ENCODE results near the gene CPN1. TPM values are rescaled to one million over a fixed set of nuclear protein-coding genes. Genes with fewer than 3 reads are reported as not detected.
A peak's percentile ranks its signal among the peaks of the same experiment; 100 is the strongest.

CPN1 gene
- total and polyA plus RNA-seq, 2 experiments from 2014 or later: 2.8 to 4.6 TPM

- H3K4me1 ChIP-seq (ENCODE audit: insufficient read depth): peaks cover 11% of the 10 kb centered on the region
- WGBS (ENCODE audit: low lambda C conversion rate, missing lambda C conversion rate): 97% methylated on average over 1 of the region's 1 CpG
- no peak overlapping the region for H3K27ac ChIP-seq
- H3K9me2 ChIP-seq (replicated peaks; ENCODE audit: insufficient read depth): no peaks in the 10 kb centered on the region
- no peaks in the 10 kb centered on the region for H4K20me1 ChIP-seq (ENCODE audit: insufficient read depth, poor library complexity, severe bottlenecking)
- TF ChIP-seq EZH2phosphoT487 (IDR thresholded peaks at IDR 0.05; ENCODE audit: low read depth, severe bottlenecking, unreplicated experiment) (no peak), EZH2 (IDR thresholded peaks at IDR 0.05; ENCODE audit: borderline replicate concordance) (no peak)
- TF ChIP-seq, protein P1, sequence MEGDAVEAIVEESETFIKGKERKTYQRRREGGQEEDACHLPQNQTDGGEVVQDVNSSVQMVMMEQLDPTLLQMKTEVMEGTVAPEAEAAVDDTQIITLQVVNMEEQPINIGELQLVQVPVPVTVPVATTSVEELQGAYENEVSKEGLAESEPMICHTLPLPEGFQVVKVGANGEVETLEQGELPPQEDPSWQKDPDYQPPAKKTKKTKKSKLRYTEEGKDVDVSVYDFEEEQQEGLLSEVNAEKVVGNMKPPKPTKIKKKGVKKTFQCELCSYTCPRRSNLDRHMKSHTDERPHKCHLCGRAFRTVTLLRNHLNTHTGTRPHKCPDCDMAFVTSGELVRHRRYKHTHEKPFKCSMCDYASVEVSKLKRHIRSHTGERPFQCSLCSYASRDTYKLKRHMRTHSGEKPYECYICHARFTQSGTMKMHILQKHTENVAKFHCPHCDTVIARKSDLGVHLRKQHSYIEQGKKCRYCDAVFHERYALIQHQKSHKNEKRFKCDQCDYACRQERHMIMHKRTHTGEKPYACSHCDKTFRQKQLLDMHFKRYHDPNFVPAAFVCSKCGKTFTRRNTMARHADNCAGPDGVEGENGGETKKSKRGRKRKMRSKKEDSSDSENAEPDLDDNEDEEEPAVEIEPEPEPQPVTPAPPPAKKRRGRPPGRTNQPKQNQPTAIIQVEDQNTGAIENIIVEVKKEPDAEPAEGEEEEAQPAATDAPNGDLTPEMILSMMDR (IDR thresholded peaks at IDR 0.05; ENCODE audit: poor library complexity): no peak
- H3K4me3 ChIP-seq: no peak overlapping the region
- H3K4me2 ChIP-seq: no peak overlapping the region
- no peaks in the 10 kb centered on the region for H3K27me3 ChIP-seq
- H3K9me3 ChIP-seq (ENCODE audit: low read depth): no peaks in the 10 kb centered on the region
- no peaks in the 10 kb centered on the region for H3K36me3 ChIP-seq (replicated peaks; ENCODE audit: insufficient read depth, low read depth)
- H2AFZ ChIP-seq: no peak overlapping the region
- H3K79me2 ChIP-seq: no peaks in the 10 kb centered on the region
- no peak for DNase-seq (ENCODE audit: low spot score)
Measured at GRCh38 chr10:100021322-100021721, 60.3 kb downstream of the CPN1 start.

DNA sequence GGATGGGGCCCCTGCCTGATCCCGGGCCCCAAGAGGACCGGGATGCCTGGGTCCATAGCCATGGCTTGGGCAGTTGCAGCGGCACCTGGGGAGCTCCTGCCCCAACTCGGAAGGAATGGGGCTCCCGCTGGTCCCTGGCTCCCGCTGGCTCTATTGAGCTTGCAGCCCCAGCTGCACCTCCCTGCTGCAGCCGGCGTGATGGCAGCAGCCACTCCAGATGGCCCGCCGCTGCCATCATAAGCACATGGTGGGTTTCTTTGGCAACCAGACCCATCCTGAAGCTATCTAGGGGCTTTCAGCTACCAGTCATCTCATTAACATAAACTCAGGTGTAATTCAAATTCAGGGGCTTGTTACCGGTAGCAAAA lies 60.8 kb downstream of the CPN1 start:
- 79% methylated on average over 11 of the region's 11 CpGs for WGBS (ENCODE audit: low lambda C conversion rate, missing lambda C conversion rate)
- Histone ChIP-seq H2AFZ (no peak overlapping the region), H3K79me2 (no peaks in the 10 kb centered on the region), H3K9me2 (replicated peaks; ENCODE audit: insufficient read depth) (no peaks in the 10 kb centered on the region), H3K4me2 (peak overlapping the region; percentile 60), H3K36me3 (replicated peaks; ENCODE audit: insufficient read depth, low read depth) (no peaks in the 10 kb centered on the region), H3K4me3 (no peak overlapping the region), H3K4me1 (ENCODE audit: insufficient read depth) (peaks cover 11% of the 10 kb centered on the region), H4K20me1 (ENCODE audit: insufficient read depth, poor library complexity, severe bottlenecking) (no peaks in the 10 kb centered on the region), H3K27ac (no peak overlapping the region), H3K9me3 (ENCODE audit: low read depth) (no peaks in the 10 kb centered on the region), H3K27me3 (no peaks in the 10 kb centered on the region)
- TF ChIP-seq, protein P1 (IDR thresholded peaks at IDR 0.05; ENCODE audit: poor library complexity): no peak
- TF ChIP-seq EZH2phosphoT487 (IDR thresholded peaks at IDR 0.05; ENCODE audit: low read depth, severe bottlenecking, unreplicated experiment) (no peak), EZH2 (IDR thresholded peaks at IDR 0.05; ENCODE audit: borderline replicate concordance) (no peak)
- no peak for DNase-seq (ENCODE audit: low spot score)

DNA sequence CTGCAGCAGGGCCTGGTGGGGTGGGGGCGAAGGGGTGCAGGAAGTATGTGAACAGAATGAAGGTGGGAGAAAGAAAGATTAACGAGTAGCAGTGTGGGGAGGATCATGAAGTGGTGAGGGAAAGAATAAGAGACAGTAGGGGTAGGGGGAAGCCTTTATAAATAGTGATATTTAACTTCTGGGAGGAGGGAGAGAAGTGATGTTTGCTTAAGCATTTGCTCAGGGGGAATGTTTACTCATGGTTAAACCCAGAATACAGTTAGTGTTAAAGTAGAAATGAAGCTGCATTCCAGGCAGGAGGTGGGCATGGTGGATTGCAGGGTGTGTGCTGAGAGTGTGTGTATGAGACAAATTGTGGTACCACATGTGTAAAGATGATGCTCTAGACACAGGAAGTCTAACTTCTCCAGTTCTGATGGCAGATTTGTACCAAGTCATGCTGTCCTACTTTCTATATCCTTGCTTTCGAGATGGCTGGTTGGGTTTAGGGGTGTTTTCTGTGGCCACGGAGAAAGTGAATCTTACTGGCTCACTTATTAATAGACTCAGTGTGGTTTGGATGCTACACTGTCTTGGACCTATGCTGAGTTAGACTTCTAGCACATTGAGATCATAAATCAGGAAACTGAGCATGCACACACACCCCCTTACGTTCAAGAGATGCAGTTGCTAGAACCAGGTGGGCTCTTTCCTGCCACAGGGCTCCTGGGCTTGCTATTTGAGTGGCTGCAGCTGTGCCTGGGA lies 61.4 kb downstream of the CPN1 start:
- TF ChIP-seq EZH2 (IDR thresholded peaks at IDR 0.05; ENCODE audit: borderline replicate concordance): no peak
- TF ChIP-seq, protein P1 (IDR thresholded peaks at IDR 0.05; ENCODE audit: poor library complexity): no peak
- no peak for TF ChIP-seq EZH2phosphoT487 (IDR thresholded peaks at IDR 0.05; ENCODE audit: low read depth, severe bottlenecking, unreplicated experiment)
- H3K4me3 ChIP-seq: no peak overlapping the region
- no peaks in the 10 kb centered on the region for H3K27me3 ChIP-seq
- no peaks in the 10 kb centered on the region for H3K79me2 ChIP-seq
- H3K9me2 ChIP-seq (replicated peaks; ENCODE audit: insufficient read depth): no peaks in the 10 kb centered on the region
- peaks cover 11% of the 10 kb centered on the region for H3K4me1 ChIP-seq (ENCODE audit: insufficient read depth)
- no peaks in the 10 kb centered on the region for H3K9me3 ChIP-seq (ENCODE audit: low read depth)
- 47% methylated on average over 5 of the region's 5 CpGs for WGBS (ENCODE audit: low lambda C conversion rate, missing lambda C conversion rate)
- H4K20me1 ChIP-seq (ENCODE audit: insufficient read depth, poor library complexity, severe bottlenecking): no peaks in the 10 kb centered on the region
- H3K27ac ChIP-seq: peak overlapping the region; percentile 44
- peak overlapping the region; percentile 60 for H3K4me2 ChIP-seq
- no peak overlapping the region for H2AFZ ChIP-seq
- DNase-seq (ENCODE audit: low spot score): no peak
- no peaks in the 10 kb centered on the region for H3K36me3 ChIP-seq (replicated peaks; ENCODE audit: insufficient read depth, low read depth)
